Mesendoderm (in vitro differentiated cells): ENCODE data around the gene FRMD5.

ENCODE experiments used
- DNase-seq: peaks from one replicate; pipeline ENCODE4 v3.0.0; 2013
- H2AK5ac ChIP-seq: 2 replicates; pipeline ENCODE4 v1.6.1; 2013; ENCODE audit warnings: low read length, inconsistent platforms
- H2BK120ac ChIP-seq: 2 replicates; pipeline ENCODE4 v1.6.1; 2013; ENCODE audit warnings: low read depth, mild to moderate bottlenecking, low read length, moderate library complexity, mixed read lengths
- H2BK15ac ChIP-seq: replicated peaks from 2 replicates; pipeline ENCODE4 v1.6.1; 2013; ENCODE audit warnings: low read depth, mild to moderate bottlenecking, moderate library complexity
- H2BK5ac ChIP-seq: 2 replicates; pipeline ENCODE4 v1.6.1; 2013; ENCODE audit warnings: low read length, inconsistent platforms
- H3K18ac ChIP-seq: 2 replicates; pipeline ENCODE4 v1.6.1; 2013; ENCODE audit warnings: mild to moderate bottlenecking, low read length, mixed read lengths
- H3K23ac ChIP-seq: one replicate; pipeline ENCODE4 v1.6.1; 2013; ENCODE audit warnings: low read length
- H3K27ac ChIP-seq: 2 replicates; pipeline ENCODE4 v1.5.1; 2013; ENCODE audit warnings: low read depth, mild to moderate bottlenecking, inconsistent platforms, low read length, moderate library complexity
- H3K27me3 ChIP-seq: 2 replicates; pipeline ENCODE4 v1.6.1; 2013; ENCODE audit warnings: low read length, control low read depth, mild to moderate bottlenecking, inconsistent platforms; ENCODE audit not compliant: insufficient read depth, poor library complexity
- H3K36me3 ChIP-seq: 2 replicates; pipeline ENCODE4 v1.6.1; 2013; ENCODE audit warnings: low read length, inconsistent platforms; ENCODE audit not compliant: control insufficient read depth, insufficient read depth
- H3K4ac ChIP-seq: one replicate; pipeline ENCODE4 v1.6.1; 2013; ENCODE audit warnings: low read depth, mild to moderate bottlenecking, low read length, moderate library complexity
- H3K4me1 ChIP-seq: 2 replicates; pipeline ENCODE4 v1.6.1; 2013; ENCODE audit warnings: low read depth, low read length, inconsistent platforms; ENCODE audit not compliant: control insufficient read depth
- H3K4me2 ChIP-seq: 2 replicates; pipeline ENCODE4 v1.6.1; 2013; ENCODE audit warnings: low read length
- H3K4me3 ChIP-seq: 2 replicates; pipeline ENCODE4 v1.5.1; 2013; ENCODE audit warnings: mild to moderate bottlenecking, low read length
- H3K56ac ChIP-seq: one replicate; pipeline ENCODE4 v1.6.1; 2013; ENCODE audit warnings: low read length
- H3K79me1 ChIP-seq: 2 replicates; pipeline ENCODE4 v1.6.1; 2013; ENCODE audit warnings: low read length, inconsistent platforms
- H3K79me2 ChIP-seq: 2 replicates; pipeline ENCODE4 v1.6.1; 2013; ENCODE audit warnings: mild to moderate bottlenecking, low read length; ENCODE audit not compliant: control insufficient read depth, insufficient read depth
- H3K9ac ChIP-seq: 2 replicates; pipeline ENCODE4 v1.6.1; 2013; ENCODE audit warnings: low read length, inconsistent platforms
- H4K5ac ChIP-seq: one replicate; pipeline ENCODE4 v1.6.1; 2013; ENCODE audit warnings: low read length
- H4K8ac ChIP-seq: one replicate; pipeline ENCODE4 v1.6.1; 2013; ENCODE audit warnings: low read depth, mild to moderate bottlenecking, control low read depth, low read length, moderate library complexity
- WGBS: extraction: QIAGEN DNeasy Blood & Tissue Kit; methylation state at CpG from one replicate; pipeline ENCODE4 v1.1.7; 2013; ENCODE audit warnings: low lambda C conversion rate, missing lambda C conversion rate; ENCODE audit not compliant: insufficient coverage; ENCODE audit errors: extremely low coverage; 5-methylcytosine and 5-hydroxymethylcytosine counted together

Gene FRMD5

DNA sequence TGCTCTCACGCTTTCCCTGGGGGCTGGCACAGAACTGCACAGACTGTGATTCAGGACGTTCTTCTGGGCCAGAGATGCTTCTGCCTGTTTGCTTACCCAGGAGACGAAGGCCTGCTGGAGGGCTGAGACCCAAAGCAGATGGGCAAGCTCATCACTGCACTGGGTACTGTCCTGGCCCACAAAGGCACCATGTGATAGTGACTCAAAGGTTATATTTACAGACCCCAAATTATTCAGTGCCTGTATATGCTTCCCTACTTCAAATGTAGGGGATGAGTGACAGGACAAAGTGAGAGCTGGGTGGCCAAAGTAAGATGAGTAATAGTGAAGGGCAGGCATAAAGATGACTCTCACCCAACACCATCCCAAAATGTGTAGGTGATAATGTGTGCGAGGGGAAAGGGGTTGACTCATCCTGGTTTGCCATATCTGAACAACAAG, 240.9 kb downstream of the FRMD5 start:
- Histone ChIP-seq H3K27me3 (no peaks in the 10 kb centered on the region), H2BK5ac (no peak overlapping the region), H3K23ac (no peak overlapping the region), H3K56ac (no peak overlapping the region), H3K18ac (no peak overlapping the region), H3K4me1 (peaks cover 4% of the 10 kb centered on the region), H3K79me1 (no peaks in the 10 kb centered on the region), H3K4me2 (no peak overlapping the region), H3K79me2 (no peaks in the 10 kb centered on the region), H3K9ac (no peak overlapping the region), H2BK15ac (no peak overlapping the region), H2BK120ac (no peak overlapping the region), H3K36me3 (no peaks in the 10 kb centered on the region), H4K5ac (no peak overlapping the region), H3K4me3 (no peak overlapping the region), H2AK5ac (no peak overlapping the region), H4K8ac (no peak overlapping the region), H3K4ac (no peak overlapping the region), H3K27ac (no peak overlapping the region)
- DNase-seq, result no peak
- no CpG with 5 or more reads among the region's 4 CpGs for WGBS

DNA sequence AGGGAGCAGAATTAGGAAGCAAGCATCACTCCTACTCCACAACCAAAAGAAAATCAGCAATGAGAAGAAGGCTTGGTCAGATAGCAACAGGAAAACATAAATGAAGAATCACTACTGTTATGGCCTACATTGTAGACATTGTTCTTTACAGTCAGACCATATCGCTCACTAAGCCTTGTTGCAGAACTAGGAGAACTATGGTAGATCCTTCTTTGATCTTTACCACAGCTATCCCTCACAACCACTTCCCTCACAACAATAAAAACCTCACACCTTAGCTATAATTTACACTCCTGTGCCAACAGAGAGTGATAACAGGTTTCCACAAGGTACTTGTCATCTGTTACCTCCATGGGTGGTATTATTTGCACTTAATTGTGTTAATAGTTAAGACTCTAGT, 241.7 kb downstream of the FRMD5 start:
- no peak overlapping the region for H2BK5ac ChIP-seq
- no peaks in the 10 kb centered on the region for H3K79me1 ChIP-seq
- H3K27me3 ChIP-seq, result no peaks in the 10 kb centered on the region
- no peak overlapping the region for H2BK120ac ChIP-seq
- no peak overlapping the region for H3K18ac ChIP-seq
- H2BK15ac ChIP-seq, result no peak overlapping the region
- H3K79me2 ChIP-seq, result no peaks in the 10 kb centered on the region
- no peak overlapping the region for H3K9ac ChIP-seq
- peaks cover 4% of the 10 kb centered on the region for H3K4me1 ChIP-seq
- no peak overlapping the region for H4K8ac ChIP-seq
- no peak overlapping the region for H3K23ac ChIP-seq
- no peak overlapping the region for H4K5ac ChIP-seq
- H3K4ac ChIP-seq, result no peak overlapping the region
- DNase-seq, result no peak
- H3K56ac ChIP-seq, result no peak overlapping the region
- no peak overlapping the region for H3K4me2 ChIP-seq
- no peaks in the 10 kb centered on the region for H3K36me3 ChIP-seq
- H3K4me3 ChIP-seq, result no peak overlapping the region
- WGBS, result no CpG with 5 or more reads among the region's 1 CpG
- no peak overlapping the region for H2AK5ac ChIP-seq
- no peak overlapping the region for H3K27ac ChIP-seq

DNA sequence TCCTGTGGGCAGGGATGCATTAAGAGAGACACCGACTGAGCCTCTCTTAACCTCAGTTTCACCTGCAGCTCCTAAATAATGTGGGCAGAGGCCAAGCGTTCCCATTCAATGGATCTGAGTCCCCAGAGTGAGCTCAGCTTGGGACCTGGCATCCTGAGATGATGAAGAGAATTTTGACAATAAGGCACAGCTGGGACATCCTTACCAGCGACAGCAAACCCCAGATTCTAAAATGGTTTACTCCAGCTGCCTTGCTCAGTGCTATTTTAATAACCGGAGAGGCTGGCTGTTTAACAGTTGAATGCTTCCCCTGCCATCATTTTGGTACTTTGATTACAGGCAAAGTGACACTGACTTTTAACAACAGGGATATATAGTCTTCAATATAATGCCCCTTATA, 244.5 kb downstream of the FRMD5 start:
- H2BK15ac ChIP-seq, result no peak overlapping the region
- H3K79me2 ChIP-seq, result no peaks in the 10 kb centered on the region
- H3K4me2 ChIP-seq, result no peak overlapping the region
- H3K56ac ChIP-seq, result no peak overlapping the region
- no peak overlapping the region for H3K18ac ChIP-seq
- no peak overlapping the region for H3K4ac ChIP-seq
- no peak overlapping the region for H2BK5ac ChIP-seq
- no peak overlapping the region for H3K23ac ChIP-seq
- no peak overlapping the region for H2AK5ac ChIP-seq
- no peak overlapping the region for H4K8ac ChIP-seq
- H3K36me3 ChIP-seq, result no peaks in the 10 kb centered on the region
- H3K27me3 ChIP-seq, result no peaks in the 10 kb centered on the region
- H2BK120ac ChIP-seq, result no peak overlapping the region
- no peak overlapping the region for H4K5ac ChIP-seq
- WGBS, result no CpG with 5 or more reads among the region's 4 CpGs
- H3K4me1 ChIP-seq, result peaks cover 4% of the 10 kb centered on the region
- no peaks in the 10 kb centered on the region for H3K79me1 ChIP-seq
- no peak for DNase-seq
- no peak overlapping the region for H3K9ac ChIP-seq
- no peak overlapping the region for H3K4me3 ChIP-seq
- H3K27ac ChIP-seq, result no peak overlapping the region

DNA sequence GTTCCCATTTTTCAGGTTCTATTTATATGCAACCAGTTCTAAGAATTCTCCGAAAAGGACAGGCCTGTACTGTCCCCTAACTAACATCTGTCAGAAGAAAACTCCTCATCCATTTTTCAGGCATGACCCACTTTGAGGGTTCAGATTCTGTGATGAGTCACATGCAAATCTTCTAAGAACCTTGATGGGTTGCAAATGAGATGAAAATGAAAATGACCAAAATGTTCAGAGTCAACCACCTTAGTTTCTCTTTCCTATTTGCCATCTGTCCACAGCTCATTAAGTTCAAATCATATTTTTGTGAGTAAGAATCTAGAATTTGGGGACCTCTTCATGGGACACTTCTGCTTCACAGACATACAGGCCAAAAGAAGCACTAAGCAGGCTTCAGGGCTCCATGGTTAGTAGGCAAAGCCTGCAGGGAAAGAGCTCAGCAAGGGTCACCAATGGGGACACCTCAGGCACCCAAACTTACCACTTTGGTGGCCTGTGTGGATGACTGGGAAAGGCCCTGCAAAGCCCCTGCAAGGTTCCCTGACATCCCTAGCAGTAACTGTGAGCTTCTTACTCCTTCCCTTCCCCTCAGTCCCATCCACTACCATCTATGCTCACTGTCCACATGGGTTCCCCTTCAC, 246.3 kb downstream of the FRMD5 start:
- H3K18ac ChIP-seq, result no peak overlapping the region

DNA sequence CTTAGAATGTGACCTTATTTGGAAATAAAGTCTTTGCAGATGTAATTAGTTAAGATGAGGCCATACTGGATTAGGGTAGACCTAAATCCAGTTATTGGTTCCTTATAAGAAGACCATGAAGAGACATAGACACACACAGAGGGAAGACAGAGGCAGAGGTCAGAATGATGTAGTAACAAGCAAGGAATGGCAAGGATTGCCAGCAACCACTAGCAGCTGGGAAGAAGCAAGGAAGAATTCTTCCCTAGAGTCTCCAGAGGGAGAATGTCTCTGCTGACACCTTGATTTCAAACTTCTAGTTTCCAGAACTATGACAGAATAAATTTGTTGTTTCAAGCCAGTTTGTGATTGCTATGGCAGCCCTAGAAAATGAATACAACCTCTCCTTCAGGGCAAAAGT, 251.6 kb downstream of the FRMD5 start:
- Histone ChIP-seq H3K23ac (no peak overlapping the region), H3K4me3 (no peak overlapping the region), H3K27me3 (no peaks in the 10 kb centered on the region), H2AK5ac (no peak overlapping the region), H4K8ac (no peak overlapping the region), H2BK5ac (no peak overlapping the region), H3K4me2 (no peak overlapping the region), H3K56ac (no peak overlapping the region), H3K36me3 (no peaks in the 10 kb centered on the region), H4K5ac (no peak overlapping the region), H3K9ac (no peak overlapping the region), H3K4ac (no peak overlapping the region), H3K79me2 (no peaks in the 10 kb centered on the region), H2BK15ac (no peak overlapping the region), H3K4me1 (no peaks in the 10 kb centered on the region), H3K27ac (no peak overlapping the region), H3K18ac (no peak overlapping the region), H2BK120ac (no peak overlapping the region), H3K79me1 (no peaks in the 10 kb centered on the region)
- DNase-seq, result no peak

More for the DNA sequence above, 246.3 kb downstream of the FRMD5 start:
- Histone ChIP-seq H3K27me3 (no peaks in the 10 kb centered on the region), H2BK120ac (no peak overlapping the region), H3K27ac (no peak overlapping the region), H2BK5ac (no peak overlapping the region), H3K23ac (no peak overlapping the region), H3K56ac (no peak overlapping the region), H3K79me2 (no peaks in the 10 kb centered on the region), H4K8ac (no peak overlapping the region), H3K4me2 (no peak overlapping the region), H4K5ac (no peak overlapping the region), H3K4me1 (peaks cover 4% of the 10 kb centered on the region), H3K36me3 (no peaks in the 10 kb centered on the region), H3K9ac (no peak overlapping the region), H3K79me1 (no peaks in the 10 kb centered on the region), H3K4me3 (no peak overlapping the region), H2BK15ac (no peak overlapping the region), H2AK5ac (no peak overlapping the region), H3K4ac (no peak overlapping the region)
- WGBS, result no CpG with 5 or more reads among the region's 1 CpG
- no peak for DNase-seq

DNA sequence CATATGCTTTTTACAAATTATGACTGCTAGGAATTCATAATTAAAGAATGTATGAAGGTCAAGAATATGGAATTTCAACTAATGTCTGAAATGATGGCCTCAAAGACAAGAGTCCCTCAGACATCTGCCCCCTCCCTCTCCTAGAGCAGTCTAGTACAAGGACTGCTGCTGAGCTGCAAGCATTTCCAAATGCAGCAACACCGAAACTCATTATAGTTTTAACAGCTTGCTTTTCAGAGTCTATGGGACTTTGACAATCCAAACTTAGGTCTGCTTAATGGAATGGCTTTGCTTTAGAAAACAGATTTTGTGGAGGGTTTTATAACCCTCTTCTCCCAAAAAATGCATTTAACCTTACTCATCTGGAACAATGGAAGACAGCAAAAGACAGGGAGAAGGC, 252.9 kb downstream of the FRMD5 start:
- H2BK5ac ChIP-seq, result no peak overlapping the region
- no peaks in the 10 kb centered on the region for H3K79me1 ChIP-seq
- H3K4me2 ChIP-seq, result no peak overlapping the region
- no peaks in the 10 kb centered on the region for H3K36me3 ChIP-seq
- no peaks in the 10 kb centered on the region for H3K4me1 ChIP-seq
- no peak overlapping the region for H3K27ac ChIP-seq
- H3K23ac ChIP-seq, result no peak overlapping the region
- no peak overlapping the region for H3K4ac ChIP-seq
- no peak overlapping the region for H2AK5ac ChIP-seq
- H3K9ac ChIP-seq, result no peak overlapping the region
- H2BK120ac ChIP-seq, result no peak overlapping the region
- no peak overlapping the region for H4K5ac ChIP-seq
- H4K8ac ChIP-seq, result no peak overlapping the region
- H3K79me2 ChIP-seq, result no peaks in the 10 kb centered on the region
- no peak overlapping the region for H3K56ac ChIP-seq
- H3K4me3 ChIP-seq, result no peak overlapping the region
- no peak for DNase-seq
- H3K27me3 ChIP-seq, result no peaks in the 10 kb centered on the region
- no peak overlapping the region for H3K18ac ChIP-seq
- no peak overlapping the region for H2BK15ac ChIP-seq
- WGBS, result no CpG with 5 or more reads among the region's 1 CpG
